H9 (cell line): Measurements from ENCODE around the gene DDX27. TPM values are rescaled to one million over a fixed set of nuclear protein-coding genes. Genes with fewer than 3 reads are reported as not detected.
A peak's percentile ranks its signal among the peaks of the same experiment; 100 is the strongest.

Experiments used
- DNase-seq: peaks from one replicate; pipeline ENCODE4 v3.0.0-alpha.2; 2017
- H2AFZ ChIP-seq: one replicate; pipeline ENCODE4 v1.6.1; 2013; ENCODE audit warnings: mild to moderate bottlenecking, low read length, control low read depth, moderate library complexity
- H2AK5ac ChIP-seq: 2 replicates; pipeline ENCODE4 v1.6.1; 2013; ENCODE audit warnings: low read length, control low read depth, mixed read lengths; ENCODE audit not compliant: insufficient read length
- H2BK120ac ChIP-seq: one replicate; pipeline ENCODE4 v1.6.1; 2013; ENCODE audit warnings: low read depth, mild to moderate bottlenecking, low read length, control low read depth, inconsistent platforms; ENCODE audit not compliant: poor library complexity, severe bottlenecking
- H2BK12ac ChIP-seq: 2 replicates; pipeline ENCODE4 v1.6.1; 2013; ENCODE audit warnings: low read length, control low read depth, mixed read lengths, low read depth; ENCODE audit not compliant: insufficient read length
- H2BK15ac ChIP-seq: 2 replicates; pipeline ENCODE4 v1.6.1; 2013; ENCODE audit warnings: low read depth, low read length, control low read depth
- H2BK20ac ChIP-seq: one replicate; pipeline ENCODE4 v1.6.1; 2013; ENCODE audit warnings: low read depth, mild to moderate bottlenecking, low read length, control low read depth, inconsistent platforms; ENCODE audit not compliant: poor library complexity, severe bottlenecking
- H2BK5ac ChIP-seq: 2 replicates; pipeline ENCODE4 v1.6.1; 2013; ENCODE audit warnings: low read length, control low read depth, mixed read lengths; ENCODE audit not compliant: insufficient read length
- H3K14ac ChIP-seq: 2 replicates; pipeline ENCODE4 v1.6.1; 2013; ENCODE audit warnings: low read length, control low read depth; ENCODE audit not compliant: insufficient read depth
- H3K18ac ChIP-seq: 2 replicates; pipeline ENCODE4 v1.6.1; 2013; ENCODE audit warnings: low read depth, mild to moderate bottlenecking, mixed read lengths, low read length, control low read depth; ENCODE audit not compliant: insufficient read length
- H3K23ac ChIP-seq: 2 replicates; pipeline ENCODE4 v1.6.1; 2013; ENCODE audit warnings: low read length, control low read depth, mixed read lengths, low read depth; ENCODE audit not compliant: insufficient read length
- H3K23me2 ChIP-seq: 2 replicates; pipeline ENCODE4 v1.6.1; 2013; ENCODE audit warnings: low read depth, mild to moderate bottlenecking, mixed read lengths, low read length, control low read depth; ENCODE audit not compliant: insufficient read length, poor library complexity, severe bottlenecking
- H3K27ac ChIP-seq: 2 replicates; pipeline ENCODE4 v1.5.1; 2013; ENCODE audit warnings: low read length, control low read depth, mixed read lengths, low read depth; ENCODE audit not compliant: insufficient read length
- H3K27me3 ChIP-seq: 2 replicates; pipeline ENCODE4 v1.6.1; 2013; ENCODE audit warnings: low read length, control low read depth, inconsistent platforms; ENCODE audit not compliant: insufficient read depth
- H3K4ac ChIP-seq: 2 replicates; pipeline ENCODE4 v1.6.1; 2013; ENCODE audit warnings: low read depth, mild to moderate bottlenecking, control low read depth, inconsistent platforms, low read length, moderate library complexity
- H3K4me1 ChIP-seq: 2 replicates; pipeline ENCODE4 v1.6.1; 2013; ENCODE audit warnings: low read length, control low read depth, inconsistent platforms; ENCODE audit not compliant: insufficient read depth
- H3K4me2 ChIP-seq: 2 replicates; pipeline ENCODE4 v1.6.1; 2013; ENCODE audit warnings: low read length, control low read depth, mixed read lengths; ENCODE audit not compliant: insufficient read length, insufficient read depth
- H3K56ac ChIP-seq: 2 replicates; pipeline ENCODE4 v1.6.1; 2013; ENCODE audit warnings: low read depth, mild to moderate bottlenecking, mixed read lengths, low read length, control low read depth; ENCODE audit not compliant: insufficient read length
- H3K79me1 ChIP-seq: 2 replicates; pipeline ENCODE4 v1.6.1; 2013; ENCODE audit warnings: low read depth, mild to moderate bottlenecking, moderate library complexity, low read length, control low read depth, inconsistent platforms; ENCODE audit not compliant: insufficient read depth, poor library complexity, severe bottlenecking
- H3K79me2 ChIP-seq: 2 replicates; pipeline ENCODE4 v1.6.1; 2013; ENCODE audit warnings: low read length, control low read depth, inconsistent platforms; ENCODE audit not compliant: insufficient read depth
- H3K9ac ChIP-seq: 2 replicates; pipeline ENCODE4 v1.6.1; 2013; ENCODE audit warnings: low read length, control low read depth, mixed read lengths; ENCODE audit not compliant: insufficient read length; ENCODE audit errors: extremely low read depth
- H3K9me3 ChIP-seq: one replicate; pipeline ENCODE4 v1.6.1; 2013; ENCODE audit warnings: low read depth, low read length, inconsistent platforms; ENCODE audit not compliant: control insufficient read depth
- H3T11ph ChIP-seq: one replicate; pipeline ENCODE4 v1.6.1; 2013; ENCODE audit warnings: mild to moderate bottlenecking, low read length, control low read depth, inconsistent platforms
- H4K20me1 ChIP-seq: one replicate; pipeline ENCODE4 v1.6.1; 2013; ENCODE audit not compliant: control insufficient read depth, insufficient read length, insufficient read depth
- H4K5ac ChIP-seq: 2 replicates; pipeline ENCODE4 v1.6.1; 2013; ENCODE audit warnings: low read depth, mild to moderate bottlenecking, mixed read lengths, low read length, control low read depth; ENCODE audit not compliant: insufficient read length
- H4K8ac ChIP-seq: replicated peaks from 2 replicates; pipeline ENCODE4 v1.6.1; 2013; ENCODE audit warnings: low read length, control low read depth, mixed read lengths, low read depth; ENCODE audit not compliant: insufficient read length
- H4K91ac ChIP-seq: 2 replicates; pipeline ENCODE4 v1.6.1; 2013; ENCODE audit warnings: low read depth, mild to moderate bottlenecking, moderate library complexity, mixed read lengths, low read length, control low read depth; ENCODE audit not compliant: insufficient read length
- H3K27ac Mint-ChIP-seq, 3 experiments: 2 replicates in 2 of 3; 3 replicates in 1 of 3; pipeline ENCODE4 v1.8.0; 2020 to 2021; ENCODE audit warnings: mixed read lengths in 3 of 3, mild to moderate bottlenecking in 1 of 3, moderate library complexity in 1 of 3
- H3K27me3 Mint-ChIP-seq: 2 replicates; pipeline ENCODE4 v1.8.0; 2021; ENCODE audit warnings: low read depth, mild to moderate bottlenecking, moderate library complexity, mixed read lengths
- H3K36me3 Mint-ChIP-seq, 3 experiments: 2 replicates in 2 of 3; 3 replicates in 1 of 3; pipeline ENCODE4 v1.8.0; 2020 to 2021; ENCODE audit warnings: low read depth in 3 of 3, mixed read lengths in 3 of 3; ENCODE audit not compliant: insufficient read depth in 1 of 3
- H3K4me1 Mint-ChIP-seq, 2 experiments: 2 replicates each; pipeline ENCODE4 v1.8.0; 2020; ENCODE audit warnings: mixed read lengths in 2 of 2
- H3K4me3 Mint-ChIP-seq, 2 experiments: 2 replicates in 1 of 2; 3 replicates in 1 of 2; pipeline ENCODE4 v1.8.0; 2020 to 2021; ENCODE audit warnings: mild to moderate bottlenecking in 2 of 2, mixed read lengths in 2 of 2, moderate library complexity in 1 of 2
- H3K9me3 Mint-ChIP-seq, 2 experiments: 2 replicates in 1 of 2; 3 replicates in 1 of 2; pipeline ENCODE4 v1.8.0; 2020; ENCODE audit warnings: mild to moderate bottlenecking in 2 of 2, mixed read lengths in 2 of 2, moderate library complexity in 1 of 2
- CTCF ChIP-seq: fragments of 200-600 bp; sonication (generic); conservative IDR thresholded peaks from 3 replicates; pipeline ENCODE4 v1.8.0; 2021; ENCODE audit warnings: antibody characterized with exemption, mild to moderate bottlenecking
- WGBS: extraction: QIAGEN DNeasy Blood & Tissue Kit; methylation state at CpG from one replicate; pipeline ENCODE4 v1.1.7; 2013; ENCODE audit warnings: missing lambda C conversion rate, low lambda C conversion rate, mixed read lengths; ENCODE audit not compliant: insufficient read length; ENCODE audit errors: extremely low coverage; 5-methylcytosine and 5-hydroxymethylcytosine counted together
- total RNA-seq: library from RNA; stranded (reverse); gene quantifications from 2 replicates; pipeline ENCODE4 v1.2.1, GENCODE V29; 2021

The DDX27 gene
- total RNA-seq, 1 experiment from 2014 or later: 46.9 TPM

DNA sequence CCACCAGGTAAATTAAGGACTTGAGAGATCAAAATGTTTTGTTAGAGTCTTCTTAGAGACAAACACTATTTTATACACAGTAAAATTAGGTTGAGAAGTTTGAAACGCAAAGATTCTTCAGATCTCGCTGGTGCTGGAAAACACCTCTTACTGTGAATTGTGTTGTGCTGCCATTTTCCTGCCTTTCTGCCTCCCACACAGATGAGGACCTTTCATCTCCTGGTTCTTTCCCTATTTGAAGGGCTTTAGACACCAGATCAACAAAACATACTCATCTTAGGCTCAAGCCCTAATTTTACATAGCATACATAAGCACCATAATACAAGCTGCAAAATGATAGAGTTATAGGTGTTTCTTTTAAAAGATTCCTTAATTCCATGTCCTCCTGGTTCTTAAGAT is 49.7 kb upstream of the DDX27 start:
- no CpG with 5 or more reads among the region's 2 CpGs for WGBS
- Histone ChIP-seq H3K23ac (no peak overlapping the region), H3K18ac (no peak overlapping the region), H3K9me3 (no peaks in the 10 kb centered on the region), H4K5ac (no peak overlapping the region), H3K4me2 (no peak overlapping the region), H2BK12ac (no peak overlapping the region), H2BK20ac (no peak overlapping the region), H3K23me2 (no peaks in the 10 kb centered on the region), H3T11ph (no peak overlapping the region), H4K20me1 (no peaks in the 10 kb centered on the region), H2BK5ac (no peak overlapping the region), H3K27me3 (no peaks in the 10 kb centered on the region), H3K27ac (no peak overlapping the region), H4K8ac (no peak overlapping the region), H2AFZ (no peak overlapping the region), H2BK120ac (no peak overlapping the region), H2BK15ac (no peak overlapping the region), H3K4me1 (no peaks in the 10 kb centered on the region), H3K14ac (no peak overlapping the region), H4K91ac (no peak overlapping the region), H3K79me1 (peaks cover 6% of the 10 kb centered on the region), H3K4ac (no peak overlapping the region), H3K79me2 (peaks cover 6% of the 10 kb centered on the region; the same call in 1 of the 2 replicates), H3K56ac (no peak overlapping the region), H3K9ac (no peak overlapping the region), H2AK5ac (no peak overlapping the region)
- Mint-ChIP-seq H3K4me3 (no peak overlapping the region), H3K36me3 (peaks cover 5 to 27% (median 25%) of the 10 kb centered on the region in 3 experiments; a peak in 5 of 7 replicates), H3K27ac (peak overlapping the region in 1 of 3 experiments; percentile 96; a peak in 2 of 7 replicates), H3K4me1 (peaks cover 9% of the 10 kb centered on the region in 2 experiments; a peak in 3 of 4 replicates), H3K9me3 (no peaks in the 10 kb centered on the region), H3K27me3 (no peaks in the 10 kb centered on the region)
- DNase-seq: no peak
- no peak for TF ChIP-seq CTCF
